H54 (cell line): ENCODE measurements around the gene GALNT10.
A peak's percentile ranks its signal among the peaks of the same experiment; 100 is the strongest.

ENCODE experiments used
- DNase-seq: peaks from one replicate; pipeline ENCODE4 v3.0.0; 2011; ENCODE audit warnings: low spot score, mixed read lengths; ENCODE audit not compliant: insufficient read length
- FAIRE-seq: peaks from 3 replicates; lab custom pipeline; 2011; peaks lifted over from hg19 to GRCh38; lab: Jason Lieb, UNC
- POLR2A ChIP-seq: IDR thresholded peaks from 2 replicates; pipeline ENCODE4 v1.6.1; 2011; ENCODE audit warnings: low read depth, mild to moderate bottlenecking, low read length

The GALNT10 gene

GRCh38 chr5:154459015-154459414, 268.5 kb downstream of the GALNT10 start:
- DNase-seq (no peak), FAIRE-seq (no peak)
- TF ChIP-seq POLR2A: no peak

- DNase-seq: no peak
- no peak for FAIRE-seq
- TF ChIP-seq POLR2A: no peak
These were observed 269.6 kb downstream of the GALNT10 start for GRCh38 chr5:154460172-154460571.

GRCh38 chr5:154461531-154461930, 271.0 kb downstream of the GALNT10 start:
- FAIRE-seq: no peak
- TF ChIP-seq POLR2A: no peak
- DNase-seq: no peak

DNA sequence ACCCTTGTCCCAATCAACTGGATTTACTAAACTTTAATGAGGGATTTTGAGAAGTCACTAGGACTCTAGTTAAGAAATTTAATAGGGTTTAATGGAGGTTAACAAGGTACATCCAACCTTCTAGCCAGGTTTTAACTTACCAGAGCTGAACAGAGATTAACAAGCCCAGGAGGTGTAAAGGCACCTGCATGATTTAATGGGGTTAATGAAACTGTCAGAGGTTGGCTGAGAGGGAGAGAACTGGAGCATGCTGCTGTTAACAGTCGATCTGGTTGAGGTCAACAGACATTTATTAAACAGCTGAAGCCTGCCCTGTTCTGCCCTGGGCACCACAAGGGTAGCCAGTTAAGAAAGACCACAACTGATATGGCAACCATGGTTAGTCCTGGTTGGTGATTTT, 273.9 kb downstream of the GALNT10 start:
- no peak for TF ChIP-seq POLR2A
- FAIRE-seq (no peak), DNase-seq (no peak)

DNA sequence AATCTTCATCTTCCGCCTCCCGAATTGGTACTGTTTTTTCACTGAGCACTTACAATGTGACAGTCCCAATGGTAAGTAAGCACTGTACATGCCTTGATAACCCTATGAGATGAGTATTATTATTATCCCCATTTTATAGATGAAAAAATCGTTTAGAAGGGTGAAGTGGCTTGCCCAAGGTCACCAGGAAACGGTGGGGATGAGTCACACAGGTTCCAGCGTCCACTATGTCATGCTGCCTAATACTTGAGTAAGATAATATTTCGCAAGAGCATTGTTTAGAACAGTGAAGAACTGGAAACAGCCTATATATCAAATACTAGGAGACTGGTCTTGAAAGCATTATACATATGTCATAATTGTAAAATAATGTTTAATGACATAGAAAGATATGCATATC, 274.6 kb downstream of the GALNT10 start:
- TF ChIP-seq POLR2A: no peak
- FAIRE-seq: no peak
- DNase-seq: no peak

DNA sequence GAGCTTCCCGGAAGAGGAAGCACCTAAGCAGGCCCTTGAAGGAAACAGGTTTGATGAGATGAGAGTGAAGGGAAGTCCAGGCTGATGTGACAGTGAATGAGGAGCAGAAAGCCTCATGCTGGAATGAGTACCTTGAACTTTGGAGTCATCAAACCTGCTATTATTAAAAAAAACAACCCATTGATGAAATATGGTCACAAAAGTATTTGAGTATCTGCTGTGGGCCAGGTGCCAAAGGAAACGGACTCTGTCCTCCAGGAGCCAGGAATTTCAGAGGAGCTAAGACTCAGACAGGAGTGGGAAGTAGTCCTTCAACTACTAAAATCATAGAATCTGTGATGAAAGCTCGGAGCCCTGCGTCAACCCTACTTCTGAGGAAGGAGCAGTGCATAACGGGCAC, 275.6 kb downstream of the GALNT10 start:
- TF ChIP-seq POLR2A: no peak
- FAIRE-seq (no peak), DNase-seq (no peak)

DNA sequence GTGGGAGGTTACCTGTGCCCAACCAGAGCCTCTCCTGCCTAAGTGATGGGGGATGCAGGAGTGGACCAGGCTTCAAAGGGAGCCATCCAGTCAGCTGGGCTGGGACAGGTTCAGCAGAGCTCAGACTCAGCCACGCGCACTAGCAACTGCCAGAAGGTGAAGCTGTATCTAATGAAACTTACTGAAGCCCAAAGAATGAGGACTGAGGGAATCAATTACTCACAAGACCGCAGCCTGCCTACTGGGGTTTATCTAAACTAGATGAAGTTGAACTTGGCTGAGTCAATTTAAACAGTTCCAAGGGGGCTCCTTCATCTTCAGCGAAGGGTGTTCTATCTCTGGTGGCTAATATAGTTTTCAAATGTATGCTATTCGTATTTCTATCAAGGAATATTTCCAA, 276.1 kb downstream of the GALNT10 start:
- DNase-seq (no peak), FAIRE-seq (no peak)
- TF ChIP-seq POLR2A: no peak

GRCh38 chr5:154467655-154468354, 277.3 kb downstream of the GALNT10 start:
- FAIRE-seq (no peak), DNase-seq (peak; percentile 91)
- TF ChIP-seq POLR2A: no peak

DNA sequence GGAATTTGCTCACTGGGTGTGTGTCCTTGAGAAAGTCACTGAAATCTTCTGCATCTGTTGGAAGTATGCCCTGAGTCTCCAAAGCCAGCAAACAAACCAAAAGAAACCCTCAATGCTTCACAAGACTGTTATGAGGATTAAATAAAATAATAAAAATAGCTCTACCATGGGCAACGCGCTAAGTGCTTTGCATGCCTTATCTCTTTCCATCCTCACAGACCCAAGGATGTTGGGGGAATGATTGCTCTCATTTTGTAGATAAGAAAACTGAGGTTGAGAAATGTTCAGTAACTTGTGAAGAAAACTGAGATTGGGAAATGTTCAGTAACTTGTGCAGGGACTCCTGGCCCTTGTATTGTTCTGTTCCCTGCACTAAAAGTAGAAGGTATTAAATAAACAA, 279.6 kb downstream of the GALNT10 start:
- FAIRE-seq (no peak), DNase-seq (no peak)
- TF ChIP-seq POLR2A: no peak
